Muscle of leg (tissue), 16 donors: Measurements from ENCODE around the gene IFITM2. TPM values are rescaled to one million over a fixed set of nuclear protein-coding genes. Genes with fewer than 3 reads are reported as not detected.
"Not testable (repeated sequence)": the region's sequence is repeated elsewhere in the genome, so short reads cannot be mapped to it uniquely, and the experiment has no call there.

ENCODE experiments used
- DNase-seq: peaks from one replicate; pipeline ENCODE4 v3.0.0; 2013
- H3K27ac ChIP-seq: one replicate; pipeline ENCODE4 v1.5.1; 2013; ENCODE audit warnings: mild to moderate bottlenecking, low read length, control low read depth
- H3K27me3 ChIP-seq: one replicate; pipeline ENCODE4 v1.6.1; 2013; ENCODE audit warnings: low read length; ENCODE audit not compliant: control insufficient read depth, insufficient read depth
- H3K36me3 ChIP-seq: one replicate; pipeline ENCODE4 v1.6.1; 2013; ENCODE audit warnings: low read length; ENCODE audit not compliant: control insufficient read depth, insufficient read depth
- H3K4me1 ChIP-seq: one replicate; pipeline ENCODE4 v1.6.1; 2013; ENCODE audit warnings: low read length; ENCODE audit not compliant: control insufficient read depth, insufficient read depth
- H3K4me3 ChIP-seq: one replicate; pipeline ENCODE4 v1.5.1; 2013; ENCODE audit warnings: low read length, control low read depth
- H3K9me3 ChIP-seq: replicated peaks from 2 replicates; pipeline ENCODE4 v1.6.1; 2013; ENCODE audit warnings: low read depth, low read length; ENCODE audit not compliant: control insufficient read depth
- WGBS: methylation state at CpG from one replicate; pipeline ENCODE4 v1.1.5; 2013; ENCODE audit warnings: missing lambda C conversion rate; ENCODE audit not compliant: insufficient coverage; 5-methylcytosine and 5-hydroxymethylcytosine counted together
- long read RNA-seq, 11 donors: transcript quantifications; one replicate each; lab custom pipeline, GENCODE V29; 2026
- polyA plus RNA-seq, 8 donors: library from polyadenylated mRNA; unstranded; fragments of 120-200 nt; gene quantifications; one replicate each; pipeline versions ENCODE4 v1.2.1 to v1.2.3, GENCODE V29; 2013; ENCODE audit warnings: inconsistent platforms in 1 of 8, low replicate concordance in 1 of 8; ENCODE audit not compliant: insufficient read length in 8 of 8, insufficient read depth in 1 of 8
- total RNA-seq: library from RNA; stranded (reverse); fragments of 120-200 nt; gene quantifications from one replicate; pipeline ENCODE4 v1.2.4, GENCODE V29; 2013

Gene IFITM2
- 48.1 TPM for total RNA-seq
- polyA plus RNA-seq, result 100 to 1,000 TPM in 2 of 8 donors, 10 to 100 TPM in 6; 60.8 to 130 (median 84.3) TPM
- long read RNA-seq, donor 1, transcript IFITM2-206 (2 exons, 892 nt), result major isoform, 21 of 330 reads
- long read RNA-seq, donor 1, partial matches to known transcripts, result 309 of 330 reads
- long read RNA-seq, donor 1, other reads (novel, unspliced or antisense), result 0 of 330 reads
- long read RNA-seq, donor 2, transcript IFITM2-206 (2 exons, 892 nt), result major isoform, 15 of 147 reads
- long read RNA-seq, donor 2, partial matches to known transcripts, result 39 of 147 reads
- long read RNA-seq, donor 2, other reads (novel, unspliced or antisense), result 93 of 147 reads
- long read RNA-seq, donor 3, transcript IFITM2-206 (2 exons, 892 nt), result major isoform, 62 of 822 reads
- long read RNA-seq, donor 3, partial matches to known transcripts, result 0 of 822 reads
- long read RNA-seq, donor 3, other reads (novel, unspliced or antisense), result 759 of 822 reads
- long read RNA-seq, donor 4, transcript IFITM2-206 (2 exons, 892 nt), result major isoform, 88 of 903 reads
- long read RNA-seq, donor 4, partial matches to known transcripts, result 794 of 903 reads
- long read RNA-seq, donor 4, other reads (novel, unspliced or antisense), result 21 of 903 reads
- long read RNA-seq, donor 5, transcript IFITM2-206 (2 exons, 892 nt), result major isoform, 183 of 1,385 reads
- long read RNA-seq, donor 5, partial matches to known transcripts, result 1,142 of 1,385 reads
- long read RNA-seq, donor 5, other reads (novel, unspliced or antisense), result 59 of 1,385 reads
- long read RNA-seq, donor 6, transcript IFITM2-206 (2 exons, 892 nt), result major isoform, 130 of 892 reads
- long read RNA-seq, donor 6, partial matches to known transcripts, result 748 of 892 reads
- long read RNA-seq, donor 6, other reads (novel, unspliced or antisense), result 13 of 892 reads
- long read RNA-seq, donor 7, transcript IFITM2-206 (2 exons, 892 nt), result major isoform, 75 of 845 reads
- long read RNA-seq, donor 7, partial matches to known transcripts, result 744 of 845 reads
- long read RNA-seq, donor 7, other reads (novel, unspliced or antisense), result 25 of 845 reads
- long read RNA-seq, donor 8, transcript IFITM2-206 (2 exons, 892 nt), result major isoform, 92 of 781 reads
- long read RNA-seq, donor 8, partial matches to known transcripts, result 681 of 781 reads
- long read RNA-seq, donor 8, other reads (novel, unspliced or antisense), result 8 of 781 reads
- long read RNA-seq, donor 9, transcript IFITM2-206 (2 exons, 892 nt), result major isoform, 68 of 651 reads
- long read RNA-seq, donor 9, partial matches to known transcripts, result 563 of 651 reads
- long read RNA-seq, donor 9, other reads (novel, unspliced or antisense), result 20 of 651 reads
- long read RNA-seq, donor 10, transcript IFITM2-206 (2 exons, 892 nt), result major isoform, 100 of 1,110 reads
- long read RNA-seq, donor 10, partial matches to known transcripts, result 982 of 1,110 reads
- long read RNA-seq, donor 10, other reads (novel, unspliced or antisense), result 28 of 1,110 reads
- long read RNA-seq, donor 11, transcript IFITM2-206 (2 exons, 892 nt), result major isoform, 97 of 721 reads
- long read RNA-seq, donor 11, partial matches to known transcripts, result 618 of 721 reads
- long read RNA-seq, donor 11, other reads (novel, unspliced or antisense), result 6 of 721 reads

GRCh38 chr11:307766-308708 lies at the start of gene IFITM2:
Gene IFITM2, plus strand, starts transcription at chr11:307816. Its CDS starts 377 bp downstream, at chr11:308193.
- not testable (repeated sequence) for H3K27me3 ChIP-seq, H3K9me3 ChIP-seq, H3K36me3 ChIP-seq
- H3K4me3 ChIP-seq, result peak within 1 kb of the TSS; percentile 61
- WGBS, result 0% methylated on average over 9 of the region's 28 CpGs
- peak within 1 kb of the TSS; percentile 93 for H3K27ac ChIP-seq
- DNase-seq, result peak; percentile 87
- H3K4me1 ChIP-seq, result peaks cover 47% of the 10 kb centered on the region

- 43% methylated on average over 1 of the region's 10 CpGs for WGBS
- Histone ChIP-seq H3K27me3 (no peaks in the 10 kb centered on the region), H3K36me3 (no peaks in the 10 kb centered on the region), H3K9me3 (no peaks in the 10 kb centered on the region), H3K27ac (no peak overlapping the region), H3K4me3 (no peak overlapping the region), H3K4me1 (no peaks in the 10 kb centered on the region)
- no peak for DNase-seq
These were observed 48.2 kb upstream of the IFITM2 start for GRCh38 chr11:259413-259812.

- H3K27ac ChIP-seq, result no peak overlapping the region
- H3K36me3 ChIP-seq, result no peaks in the 10 kb centered on the region
- no peaks in the 10 kb centered on the region for H3K4me1 ChIP-seq
- WGBS, result no CpG with 5 or more reads among the region's 4 CpGs
- no peaks in the 10 kb centered on the region for H3K27me3 ChIP-seq
- DNase-seq, result no peak
- H3K9me3 ChIP-seq, result no peaks in the 10 kb centered on the region
- H3K4me3 ChIP-seq, result no peak overlapping the region
These were observed 46.0 kb upstream of the IFITM2 start for GRCh38 chr11:261624-262023.

- no peak overlapping the region for H3K27ac ChIP-seq
- peaks cover 23% of the 10 kb centered on the region for H3K27me3 ChIP-seq
- no peak overlapping the region for H3K4me3 ChIP-seq
- no peaks in the 10 kb centered on the region for H3K9me3 ChIP-seq
- H3K4me1 ChIP-seq, result no peaks in the 10 kb centered on the region
- no peak for DNase-seq
- H3K36me3 ChIP-seq, result no peaks in the 10 kb centered on the region
- WGBS, result no CpG with 5 or more reads among the region's 13 CpGs
These were observed 40.8 kb upstream of the IFITM2 start for GRCh38 chr11:266676-267439.

GRCh38 chr11:267491-267994 lies 40.1 kb upstream of the IFITM2 start:
- no peaks in the 10 kb centered on the region for H3K9me3 ChIP-seq
- no peak for DNase-seq
- peaks cover 29% of the 10 kb centered on the region for H3K27me3 ChIP-seq
- WGBS, result 64% methylated on average over 15 of the region's 18 CpGs
- H3K27ac ChIP-seq, result peak overlapping the region; percentile 25
- H3K36me3 ChIP-seq, result no peaks in the 10 kb centered on the region
- no peaks in the 10 kb centered on the region for H3K4me1 ChIP-seq
- peak overlapping the region; percentile 8 for H3K4me3 ChIP-seq

- Histone ChIP-seq H3K27ac (peak overlapping the region; percentile 84), H3K27me3 (peaks cover 36% of the 10 kb centered on the region)
- WGBS, result 73% methylated on average over 5 of the region's 16 CpGs
- H3K9me3 ChIP-seq, H3K4me1 ChIP-seq, H3K4me3 ChIP-seq, H3K36me3 ChIP-seq: not testable (repeated sequence)
- peak; percentile 71 for DNase-seq
These were observed 38.9 kb upstream of the IFITM2 start for GRCh38 chr11:268716-269145.

- H3K4me3 ChIP-seq, result no peak overlapping the region
- H3K27me3 ChIP-seq, result peaks cover 38% of the 10 kb centered on the region
- no peaks in the 10 kb centered on the region for H3K9me3 ChIP-seq
- no peaks in the 10 kb centered on the region for H3K36me3 ChIP-seq
- peak overlapping the region; percentile 84 for H3K27ac ChIP-seq
- 61% methylated on average over 11 of the region's 21 CpGs for WGBS
- DNase-seq, result peak; percentile 77
- H3K4me1 ChIP-seq, result no peaks in the 10 kb centered on the region
These were observed 38.3 kb upstream of the IFITM2 start for GRCh38 chr11:269146-269890.
